Islet precursor cell (in vitro differentiated cells): ENCODE measurements around the gene MUC5B.

Experiments
- DNase-seq: peaks from one replicate; pipeline ENCODE4 v3.0.0-alpha.2; 2018

MUC5B gene

DNA sequence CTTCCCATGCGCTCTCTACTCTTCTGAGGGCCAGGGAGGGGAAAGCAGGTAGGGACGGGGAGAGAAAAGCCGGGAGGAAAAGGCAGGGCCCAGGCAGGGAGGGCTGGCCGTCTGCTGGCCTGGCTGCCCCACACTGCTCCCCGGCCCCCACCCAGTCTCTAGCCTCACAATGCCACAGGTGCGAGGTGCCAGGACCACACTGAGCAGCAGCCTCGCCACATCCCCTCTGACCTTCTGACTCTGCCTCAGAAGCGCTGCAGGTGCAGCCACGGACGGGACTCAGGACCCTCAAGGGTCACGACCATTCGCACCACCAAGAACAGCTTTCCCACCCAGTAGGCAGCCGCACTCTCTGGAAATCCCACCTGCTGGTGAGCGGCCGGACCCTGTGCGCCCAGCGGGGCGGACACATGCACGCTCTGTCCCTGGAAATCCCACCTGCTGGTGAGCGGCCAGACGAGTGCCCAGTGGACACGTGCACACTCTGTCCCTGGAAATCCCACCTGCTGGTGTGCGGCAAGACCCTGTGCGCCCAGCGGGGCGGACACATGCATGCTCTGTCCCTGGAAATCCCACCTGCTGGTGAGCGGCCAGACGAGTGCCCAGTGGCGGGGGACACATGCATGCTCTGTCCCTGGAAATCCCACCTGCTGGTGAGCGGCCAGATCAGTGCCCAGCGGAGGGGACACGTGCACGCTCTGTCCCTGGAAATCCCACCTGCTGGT is 66.5 kb downstream of the MUC5B start:
- no peak for DNase-seq

DNA sequence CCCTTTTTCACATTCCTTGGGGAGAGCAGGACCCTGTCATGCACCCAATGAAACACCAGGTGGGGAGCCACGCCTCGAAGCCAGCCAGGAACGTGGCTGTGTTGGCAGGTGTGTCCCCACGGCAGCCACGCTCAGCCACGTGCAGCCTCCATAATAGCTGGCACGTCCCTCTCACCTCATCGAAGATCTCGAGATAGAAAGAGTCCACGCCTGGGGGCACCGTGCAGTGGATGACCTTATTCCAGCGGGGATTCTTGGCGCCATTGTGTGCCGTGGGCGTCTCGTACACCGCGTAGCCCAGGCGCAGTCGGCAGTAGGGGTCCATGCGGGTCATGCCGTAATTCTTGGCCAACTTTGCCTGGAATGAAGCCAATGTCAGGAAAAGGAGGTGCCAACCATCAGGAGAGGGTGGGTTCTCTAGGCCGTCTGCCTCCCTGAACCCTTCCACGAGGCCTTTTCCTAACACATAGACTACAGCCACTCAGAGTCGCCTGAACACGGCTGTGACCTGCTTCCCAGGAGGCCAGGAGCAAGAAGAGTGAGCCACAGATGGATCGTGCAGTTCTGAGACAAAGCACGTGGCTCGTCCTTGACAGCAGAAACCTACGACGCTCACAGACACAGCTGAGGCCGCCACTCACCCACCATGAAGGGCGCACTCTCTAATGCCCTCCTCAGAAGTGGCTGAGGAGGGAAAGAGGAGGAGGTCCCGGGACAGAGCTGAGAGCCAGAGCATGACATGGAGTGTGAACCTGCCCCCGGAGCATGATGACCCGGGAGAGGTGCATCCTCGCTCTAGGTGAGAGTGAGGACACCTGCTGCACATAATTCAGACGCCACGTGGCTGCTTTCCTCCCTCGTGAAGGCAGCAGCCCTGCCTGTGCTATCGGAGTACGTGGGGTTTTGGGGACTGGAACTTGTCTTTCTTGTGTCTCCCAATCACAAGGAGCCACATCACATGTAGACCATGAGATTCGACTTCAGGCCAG is 67.5 kb downstream of the MUC5B start:
- DNase-seq = no peak

DNA sequence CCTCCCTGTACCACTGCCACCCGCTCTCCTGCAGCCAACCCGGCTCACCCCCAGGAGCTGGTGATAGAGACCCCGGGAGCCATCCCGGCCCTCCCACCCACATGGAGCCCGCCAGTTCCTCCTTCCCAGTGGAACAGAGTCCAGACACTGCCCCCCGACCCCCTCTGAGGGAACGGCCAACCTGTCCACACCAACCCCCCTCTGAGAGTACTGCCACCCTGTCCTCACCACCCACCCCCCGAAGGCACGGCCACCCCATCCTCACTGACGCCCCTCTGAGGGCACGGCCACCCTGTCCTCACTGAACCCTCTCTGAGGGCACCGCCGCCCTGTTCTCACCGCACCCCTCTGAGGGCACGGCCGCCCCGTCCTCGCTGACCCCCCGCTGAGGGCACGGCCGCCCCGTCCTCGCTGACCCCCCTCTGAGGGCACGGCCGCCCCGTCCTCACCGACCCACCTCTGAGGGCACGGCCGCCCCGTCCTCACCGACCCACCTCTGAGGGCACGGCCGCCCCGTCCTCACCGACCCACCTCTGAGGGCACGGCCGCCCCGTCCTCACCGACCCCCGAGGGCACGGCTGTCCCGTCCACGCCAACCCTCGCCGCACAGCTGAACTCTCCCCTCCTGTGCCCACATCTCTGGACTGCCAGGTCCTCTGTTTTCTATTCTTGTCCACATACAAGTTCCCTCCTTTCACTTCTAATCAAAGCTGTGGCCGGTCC is 68.6 kb downstream of the MUC5B start:
- DNase-seq = no peak

DNA sequence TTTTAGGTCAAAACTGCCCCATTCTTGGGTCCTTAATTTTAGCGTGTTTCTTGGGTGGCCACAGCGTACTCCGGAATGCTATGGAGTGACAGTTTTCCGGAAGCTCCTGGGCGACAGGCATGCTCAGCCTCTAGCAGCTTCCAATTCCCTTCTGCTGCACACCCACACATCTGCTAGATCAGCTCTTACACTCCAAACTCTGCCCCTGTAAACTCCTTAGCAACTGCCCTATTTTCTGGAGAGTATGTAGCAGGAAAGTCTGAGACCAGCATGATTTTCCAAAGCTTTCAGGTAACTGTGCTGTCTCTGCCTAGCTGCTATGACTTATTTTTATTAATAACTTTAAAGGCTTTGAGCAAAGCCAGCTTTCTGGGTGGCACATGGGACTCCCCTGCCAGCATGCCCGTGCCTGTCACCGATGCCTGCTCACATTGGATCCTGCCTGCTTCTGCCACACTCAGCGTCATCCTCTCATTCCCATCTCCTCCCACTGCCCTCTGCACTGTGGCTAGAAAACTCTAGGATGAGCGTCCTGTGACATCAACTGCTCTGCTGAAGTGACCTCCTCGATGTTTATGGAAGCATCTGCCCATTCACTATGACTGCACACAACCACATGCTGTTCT is 69.3 kb downstream of the MUC5B start:
- DNase-seq = no peak

DNA sequence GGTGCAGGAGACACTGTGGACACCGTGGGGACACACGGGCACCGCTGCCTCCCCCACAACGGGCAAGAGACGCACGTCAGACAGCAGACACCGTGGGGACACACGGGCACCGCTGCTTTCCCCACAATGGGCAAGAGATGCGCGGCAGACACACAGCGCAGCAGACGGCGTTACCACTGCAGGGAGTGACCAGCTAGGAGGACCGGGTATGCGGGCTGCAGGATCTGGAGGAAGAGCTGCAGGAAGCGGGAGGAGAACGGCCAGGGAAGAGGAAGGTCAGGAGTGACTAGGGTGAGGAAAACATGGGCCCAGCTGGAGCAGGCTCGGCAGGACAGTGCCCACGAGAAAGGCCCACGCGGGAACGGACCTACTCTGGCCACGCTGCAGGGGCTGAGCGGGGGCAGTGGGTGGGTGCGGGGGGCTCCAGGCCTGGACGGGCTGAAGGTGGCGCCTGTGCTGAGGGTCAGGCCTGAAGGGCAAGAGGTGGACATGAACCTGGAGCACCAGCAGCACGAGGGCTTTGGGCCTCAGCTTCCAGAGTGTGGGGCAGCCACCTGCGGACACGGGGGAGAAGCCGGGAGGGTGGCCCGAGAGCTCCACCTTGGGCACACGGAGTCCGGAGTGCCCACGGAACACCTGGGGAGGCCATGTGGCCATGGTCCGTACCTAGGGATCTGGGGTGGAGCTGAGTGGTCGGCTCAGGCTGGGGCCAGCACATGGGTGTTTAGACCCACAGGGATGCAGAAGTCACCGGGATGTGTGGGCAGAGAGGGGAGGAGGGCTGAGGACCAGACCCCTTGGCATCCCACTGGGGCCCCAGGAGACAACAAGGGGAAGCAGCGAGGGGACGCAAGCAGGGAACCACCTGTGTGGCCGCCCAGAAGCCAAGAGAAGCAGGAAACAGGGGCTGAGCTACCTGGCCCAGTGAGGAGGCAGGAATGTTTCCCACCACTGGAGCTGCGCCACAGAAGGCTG is 70.1 kb downstream of the MUC5B start:
- no peak for DNase-seq

DNA sequence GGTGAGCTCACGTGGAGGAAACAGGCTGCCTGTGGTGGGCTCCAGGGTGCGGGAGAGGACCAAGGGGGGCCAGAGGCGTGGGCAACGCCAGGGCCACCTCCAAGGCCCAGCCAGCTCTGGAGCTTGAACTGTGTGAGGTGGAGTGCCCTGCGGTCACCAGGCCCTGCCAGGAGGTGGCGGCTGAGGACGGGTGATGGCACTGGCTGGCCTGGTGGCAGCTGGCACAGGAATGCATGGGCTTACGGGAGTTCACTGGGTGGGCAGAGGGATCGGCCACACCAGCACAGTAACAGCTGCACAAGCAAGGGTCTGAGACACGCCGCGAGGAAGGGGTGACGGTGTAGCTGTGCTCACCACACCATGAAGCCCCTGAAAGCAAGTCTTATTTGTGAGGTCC is 70.8 kb downstream of the MUC5B start:
- no peak for DNase-seq

DNA sequence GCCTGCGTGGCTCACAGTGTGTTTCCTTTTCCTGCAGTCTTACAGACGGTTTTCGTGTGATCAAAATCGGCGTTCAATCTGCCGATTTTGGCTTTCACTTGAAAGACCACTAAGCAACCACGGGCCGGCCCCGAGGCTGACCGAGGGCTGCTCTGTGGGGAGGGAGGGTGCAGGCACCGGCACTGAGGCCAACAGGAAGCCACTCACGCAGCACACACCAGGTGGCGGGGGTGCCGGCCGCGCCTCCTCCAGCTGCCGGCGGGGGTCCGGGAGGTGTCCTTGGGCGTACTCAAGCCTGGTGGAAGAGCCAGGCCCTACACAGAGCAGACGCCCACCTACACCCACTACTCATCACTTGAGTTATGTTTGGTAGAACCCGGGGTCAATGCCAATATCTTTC is 72.2 kb downstream of the MUC5B start:
- no peak for DNase-seq

DNA sequence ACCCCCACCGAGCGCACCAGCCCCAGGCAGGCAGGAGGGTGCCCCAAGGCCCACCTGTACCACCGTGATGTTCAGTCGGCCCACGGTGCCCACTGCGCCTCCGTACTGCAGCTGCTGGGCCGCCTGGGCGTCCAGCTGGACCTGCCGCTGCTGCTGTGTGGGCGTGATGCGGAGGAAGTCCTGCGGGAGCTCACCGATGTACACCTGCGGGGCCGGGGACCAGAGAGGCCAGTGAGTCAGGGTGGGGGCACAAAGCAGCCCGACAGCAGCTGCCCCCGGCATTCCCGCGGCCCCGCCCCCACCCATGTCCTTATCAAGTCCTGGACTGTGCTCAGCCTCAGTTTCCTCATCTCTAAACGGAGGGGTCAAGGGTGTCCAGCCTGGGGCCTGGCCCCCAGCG is 72.7 kb downstream of the MUC5B start:
- DNase-seq = no peak

DNA sequence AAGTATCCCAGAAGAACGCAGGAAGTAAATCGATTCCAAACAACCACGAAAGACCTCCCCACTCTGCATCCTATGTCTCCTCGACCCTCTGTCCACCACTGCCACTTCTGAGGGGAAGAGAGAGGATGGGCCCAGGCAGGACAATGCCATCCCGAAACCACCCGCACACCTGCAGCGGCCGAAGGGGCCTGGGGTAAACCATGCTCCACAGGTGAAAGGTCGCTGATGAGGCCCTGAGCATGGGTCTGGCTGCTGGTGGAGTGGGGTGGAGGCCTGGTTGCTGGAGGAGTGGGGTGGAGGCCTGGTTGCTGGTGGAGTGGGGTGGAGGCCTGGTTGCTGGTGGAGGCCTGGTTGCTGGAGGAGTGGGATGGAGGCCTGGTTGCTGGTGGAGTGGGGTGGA is 73.4 kb downstream of the MUC5B start:
- peak; percentile 14 for DNase-seq

DNA sequence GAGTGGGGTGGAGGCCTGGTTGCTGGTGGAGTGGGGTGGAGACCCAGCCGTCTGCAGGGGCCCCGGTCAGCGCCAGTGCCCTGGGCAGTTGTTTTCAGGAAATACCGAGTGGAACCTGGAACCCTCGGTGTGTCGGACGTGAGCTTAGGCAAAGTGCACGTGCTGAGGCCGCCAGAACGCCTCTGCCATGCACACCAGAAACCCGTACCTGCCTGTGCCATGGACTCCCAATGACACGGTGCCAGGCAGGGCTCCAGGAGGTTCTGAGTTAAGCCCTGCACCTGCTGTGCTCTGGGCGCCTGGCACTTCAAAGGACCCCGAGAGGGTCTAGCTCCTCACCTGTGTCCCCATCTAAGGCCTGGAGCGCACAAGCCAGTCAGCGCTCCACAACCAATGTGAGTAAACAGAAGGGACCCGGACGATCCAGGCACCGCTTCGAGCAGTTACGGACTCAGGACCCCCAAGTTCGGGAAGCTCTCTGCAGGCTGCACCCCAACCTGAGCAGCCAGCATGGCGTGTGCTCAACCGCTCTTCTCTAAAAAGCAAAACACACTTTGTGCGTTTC is 74.2 kb downstream of the MUC5B start:
- DNase-seq = peak; percentile 25

DNA sequence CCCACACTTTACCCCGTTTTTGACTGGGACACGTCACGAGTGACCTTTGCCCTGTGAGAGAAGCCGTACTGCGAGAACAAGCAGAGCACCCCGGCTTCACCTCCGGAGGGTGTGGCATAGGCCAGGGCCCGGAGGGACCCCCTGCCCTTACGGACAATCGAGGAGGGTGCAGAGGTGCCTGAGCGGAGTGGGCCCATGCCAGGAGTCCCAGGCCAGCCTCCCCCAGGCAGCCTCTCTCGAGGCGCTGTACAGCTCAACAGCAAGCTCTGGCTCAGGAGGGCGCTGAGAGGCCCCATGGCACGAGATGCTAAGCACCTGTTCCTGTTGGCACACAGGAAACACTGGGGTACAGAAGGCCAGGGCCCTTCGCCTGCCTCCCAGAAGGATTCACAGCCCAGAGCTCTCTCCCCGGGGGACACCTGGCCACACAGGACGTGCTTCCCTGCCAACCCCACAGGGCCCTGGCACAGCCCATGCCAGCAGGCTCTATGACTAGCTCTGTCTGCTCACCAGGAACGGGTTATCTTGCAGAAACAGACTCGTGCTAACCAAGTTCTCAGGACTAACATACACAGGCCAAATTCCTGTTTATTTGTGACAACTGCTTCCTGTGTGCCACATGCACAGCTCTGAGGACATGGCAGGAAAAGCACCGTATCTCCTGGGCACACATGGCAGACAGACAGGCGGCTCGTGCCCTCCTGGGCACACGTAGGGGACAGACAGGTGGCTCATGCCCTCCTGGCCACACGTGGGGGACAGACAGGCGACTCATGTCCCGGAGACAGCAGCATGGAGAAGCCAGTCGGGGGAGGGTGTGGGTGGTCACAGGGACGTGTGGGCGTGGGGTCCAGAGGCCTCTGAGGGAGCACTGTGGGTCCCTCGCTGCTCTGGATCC is 75.0 kb downstream of the MUC5B start:
- peak; percentile 35 for DNase-seq

DNA sequence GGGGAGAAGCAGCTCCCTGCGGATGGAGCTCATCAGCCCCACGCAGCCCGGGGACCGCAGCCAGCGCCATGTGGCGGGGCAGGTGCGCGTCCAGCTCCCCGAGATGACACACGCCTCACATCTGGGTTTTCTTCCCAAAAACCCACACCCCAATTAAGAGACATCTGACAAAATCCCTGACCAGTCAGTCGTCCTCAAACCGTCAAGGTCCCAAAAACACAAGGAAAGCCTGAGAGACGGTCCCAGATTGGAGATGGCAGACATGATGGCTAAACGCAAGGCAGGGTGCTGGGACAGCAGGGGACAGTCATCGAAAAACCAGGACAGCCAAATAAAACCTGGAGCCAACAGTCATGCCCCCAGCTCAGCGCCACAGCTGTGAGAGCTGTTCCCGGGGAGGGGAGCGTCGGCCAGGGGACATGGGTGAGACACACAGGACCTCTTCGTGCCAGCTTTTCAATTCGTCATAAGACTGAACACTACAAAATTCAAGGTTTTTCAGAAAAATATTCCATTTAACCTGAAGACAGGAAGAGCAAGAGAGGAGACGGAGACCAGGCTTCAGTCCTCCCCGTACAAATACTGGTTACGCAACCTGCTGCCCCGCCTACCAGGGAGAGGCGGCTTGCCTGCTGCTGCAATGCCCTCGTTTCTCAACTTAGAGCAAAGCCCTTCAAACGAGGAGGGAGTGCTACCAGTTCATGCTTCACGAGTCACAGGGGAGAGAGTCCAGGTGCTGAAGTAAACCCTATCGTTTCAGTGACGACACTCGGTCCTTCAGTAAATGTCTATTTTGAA is 76.0 kb downstream of the MUC5B start:
- peak; percentile 84 for DNase-seq

DNA sequence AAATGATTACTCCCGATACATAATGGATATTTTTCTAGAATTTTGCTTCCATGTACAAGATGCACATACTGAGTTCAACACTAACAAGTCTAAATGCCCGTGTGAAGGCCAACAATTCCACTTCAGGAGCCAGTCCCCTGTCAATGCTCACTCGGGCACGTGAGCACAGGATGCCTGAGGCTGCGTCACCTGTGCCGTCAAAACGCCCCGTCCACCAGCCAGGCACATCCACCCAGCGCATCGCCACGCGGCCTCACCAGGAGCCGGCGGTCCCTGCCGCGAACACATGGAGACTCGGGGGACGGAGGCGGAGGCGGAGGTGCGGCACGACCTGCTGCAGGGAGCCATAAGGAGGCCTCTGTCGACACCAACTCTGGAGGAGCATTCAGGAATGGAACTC is 76.8 kb downstream of the MUC5B start:
- peak; percentile 52 for DNase-seq

DNA sequence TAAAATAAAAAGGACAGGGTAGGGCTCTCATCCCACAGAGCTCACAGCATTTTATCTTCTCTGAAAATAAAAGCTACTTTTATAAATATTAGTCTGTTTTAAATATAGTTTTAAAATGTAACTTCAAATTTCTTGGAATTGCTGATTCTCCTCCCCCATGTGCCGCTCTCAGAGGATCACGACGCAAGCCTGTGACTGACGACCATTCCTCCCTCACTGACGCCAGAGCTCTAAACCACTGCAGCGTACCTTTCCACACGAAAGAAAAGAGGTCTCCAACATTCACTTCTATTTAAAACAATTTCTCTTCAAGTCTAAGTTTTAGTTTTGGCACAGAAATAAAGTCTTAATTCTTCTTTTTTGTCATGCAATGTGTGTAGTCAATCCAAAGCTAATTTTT is 77.3 kb downstream of the MUC5B start:
- peak; percentile 19 for DNase-seq

DNA sequence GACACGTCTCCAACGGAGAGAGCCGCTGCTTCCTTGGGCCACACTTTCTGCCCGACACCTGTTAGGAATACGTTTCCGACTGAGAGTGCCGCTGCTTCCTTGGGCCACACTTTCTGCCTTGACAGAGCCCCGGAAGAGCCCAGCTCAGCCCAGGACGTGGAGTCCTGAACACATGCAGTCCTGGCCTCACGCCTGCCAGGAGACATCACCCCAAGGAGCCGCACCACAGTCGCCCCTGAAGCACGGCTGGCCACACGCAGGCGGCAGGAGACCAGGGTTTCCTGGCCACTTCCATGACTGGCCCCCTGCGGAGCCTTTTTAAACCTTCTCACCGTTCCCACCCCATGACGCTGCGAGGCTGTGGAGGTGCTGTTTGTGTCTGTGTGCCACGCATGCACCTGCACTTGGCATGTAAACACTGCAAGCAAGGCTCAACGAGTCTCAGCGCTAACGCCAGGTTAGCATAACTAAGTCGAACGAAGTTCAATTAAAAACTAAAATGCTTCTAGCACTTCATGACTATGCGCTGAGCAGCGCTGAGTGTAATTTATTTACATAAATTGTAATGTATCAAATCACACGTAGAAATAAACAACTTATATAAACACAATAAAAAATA is 77.8 kb downstream of the MUC5B start:
- peak; percentile 42 for DNase-seq

DNA sequence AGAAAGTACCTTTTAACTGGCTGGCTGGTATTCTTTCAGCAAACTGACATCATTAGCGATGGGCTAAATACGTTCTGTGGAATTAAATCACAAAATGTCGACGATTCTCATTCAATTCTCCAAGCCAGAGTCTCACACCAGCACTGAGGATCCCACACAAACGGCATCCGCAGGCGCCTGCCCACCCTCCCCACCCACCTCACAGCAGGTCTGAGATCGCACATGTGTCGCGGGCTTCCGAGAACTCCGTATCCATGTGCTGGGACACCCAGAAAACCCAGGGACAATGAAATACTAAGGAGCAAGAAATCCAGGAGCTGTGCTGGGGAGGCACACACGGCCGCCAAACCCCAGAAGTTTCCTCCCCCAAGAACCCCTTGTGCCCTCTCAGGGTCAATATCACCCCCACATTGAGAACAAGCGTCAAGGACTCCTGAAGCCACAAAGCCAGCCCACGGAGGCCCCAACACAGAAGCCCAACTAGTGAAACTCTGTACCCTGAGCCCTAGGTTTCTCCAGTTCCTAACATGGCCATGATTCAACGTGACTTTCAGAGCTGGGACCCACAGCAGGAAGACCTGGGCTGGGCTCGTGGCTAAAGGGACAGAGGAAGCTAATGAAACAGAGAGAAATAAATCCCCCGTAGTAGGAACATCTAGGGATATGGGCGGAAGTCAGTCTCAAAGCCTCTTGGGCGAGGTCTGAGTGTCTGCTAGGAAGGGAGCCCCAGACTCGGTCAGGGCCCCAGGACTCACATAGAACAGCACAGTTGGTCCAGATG is 78.5 kb downstream of the MUC5B start:
- peak; percentile 44 for DNase-seq

DNA sequence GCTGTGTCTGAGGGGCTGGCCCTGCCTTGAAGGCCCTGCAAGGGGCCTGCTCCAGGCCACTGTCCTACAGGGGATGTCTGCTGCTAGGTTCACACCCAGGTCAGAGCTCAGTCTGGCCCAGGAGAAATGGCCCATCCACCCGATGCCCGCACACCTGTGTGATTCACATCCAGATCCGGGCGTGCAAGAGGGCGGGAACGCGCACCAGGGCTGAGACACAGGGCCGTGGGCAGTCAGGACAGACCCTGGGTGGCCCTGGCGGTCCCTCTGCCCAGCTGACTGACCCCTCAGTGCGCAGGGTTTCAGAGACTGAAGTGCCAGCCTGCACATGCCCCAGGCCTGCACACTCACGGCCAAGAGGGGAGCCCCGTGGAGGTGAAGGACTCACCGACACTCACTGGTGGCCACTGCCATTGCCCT is 79.2 kb downstream of the MUC5B start:
- peak; percentile 39 for DNase-seq
